ENCODE data around the gene BRIP1.

DNA sequence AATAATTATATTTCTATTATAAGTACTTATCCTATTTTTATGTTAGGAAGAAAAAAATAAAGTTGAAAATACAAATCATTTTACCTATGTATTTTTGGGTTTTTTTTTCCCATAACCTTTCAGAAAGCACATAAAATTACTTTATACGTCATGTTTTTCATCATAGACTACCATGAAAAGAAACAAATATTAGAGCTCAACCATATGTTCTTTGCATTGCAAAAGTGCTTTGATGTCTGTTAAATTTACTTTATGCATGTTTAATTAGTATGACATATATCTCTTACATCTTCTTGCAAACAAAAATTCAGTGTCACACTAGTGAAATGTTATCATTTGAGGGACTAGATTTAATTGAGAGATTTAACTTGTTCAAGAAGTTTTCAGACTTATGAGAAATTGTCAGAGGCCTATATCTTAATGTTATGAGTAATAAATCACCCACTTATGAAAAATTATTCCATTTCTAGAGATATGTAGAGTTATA lies 24.0 kb downstream of the BRIP1 start:
- TF ChIP-seq, protein P1, sequence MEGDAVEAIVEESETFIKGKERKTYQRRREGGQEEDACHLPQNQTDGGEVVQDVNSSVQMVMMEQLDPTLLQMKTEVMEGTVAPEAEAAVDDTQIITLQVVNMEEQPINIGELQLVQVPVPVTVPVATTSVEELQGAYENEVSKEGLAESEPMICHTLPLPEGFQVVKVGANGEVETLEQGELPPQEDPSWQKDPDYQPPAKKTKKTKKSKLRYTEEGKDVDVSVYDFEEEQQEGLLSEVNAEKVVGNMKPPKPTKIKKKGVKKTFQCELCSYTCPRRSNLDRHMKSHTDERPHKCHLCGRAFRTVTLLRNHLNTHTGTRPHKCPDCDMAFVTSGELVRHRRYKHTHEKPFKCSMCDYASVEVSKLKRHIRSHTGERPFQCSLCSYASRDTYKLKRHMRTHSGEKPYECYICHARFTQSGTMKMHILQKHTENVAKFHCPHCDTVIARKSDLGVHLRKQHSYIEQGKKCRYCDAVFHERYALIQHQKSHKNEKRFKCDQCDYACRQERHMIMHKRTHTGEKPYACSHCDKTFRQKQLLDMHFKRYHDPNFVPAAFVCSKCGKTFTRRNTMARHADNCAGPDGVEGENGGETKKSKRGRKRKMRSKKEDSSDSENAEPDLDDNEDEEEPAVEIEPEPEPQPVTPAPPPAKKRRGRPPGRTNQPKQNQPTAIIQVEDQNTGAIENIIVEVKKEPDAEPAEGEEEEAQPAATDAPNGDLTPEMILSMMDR (IDR thresholded peaks at IDR 0.05 in 8 of 11, conservative IDR thresholded peaks at IDR 0.05 in 3 of 11), result no peak
- TF ChIP-seq POLR2A (IDR thresholded peaks at IDR 0.05), result no peak
- TF ChIP-seq POLR2AphosphoS5 (IDR thresholded peaks at IDR 0.05), result no peak
